SH-SY5Y (cell line): ENCODE measurements around the gene FARP2.

ENCODE experiments used
- GATA2 ChIP-seq: IDR thresholded peaks from 2 replicates; pipeline ENCODE4 v1.6.1; 2011; ENCODE audit warnings: mild to moderate bottlenecking, low read depth, low read length
- GATA3 ChIP-seq: IDR thresholded peaks from 2 replicates; pipeline ENCODE4 v1.6.1; 2011; ENCODE audit warnings: low read depth, mild to moderate bottlenecking, low read length, moderate library complexity

Gene FARP2

DNA sequence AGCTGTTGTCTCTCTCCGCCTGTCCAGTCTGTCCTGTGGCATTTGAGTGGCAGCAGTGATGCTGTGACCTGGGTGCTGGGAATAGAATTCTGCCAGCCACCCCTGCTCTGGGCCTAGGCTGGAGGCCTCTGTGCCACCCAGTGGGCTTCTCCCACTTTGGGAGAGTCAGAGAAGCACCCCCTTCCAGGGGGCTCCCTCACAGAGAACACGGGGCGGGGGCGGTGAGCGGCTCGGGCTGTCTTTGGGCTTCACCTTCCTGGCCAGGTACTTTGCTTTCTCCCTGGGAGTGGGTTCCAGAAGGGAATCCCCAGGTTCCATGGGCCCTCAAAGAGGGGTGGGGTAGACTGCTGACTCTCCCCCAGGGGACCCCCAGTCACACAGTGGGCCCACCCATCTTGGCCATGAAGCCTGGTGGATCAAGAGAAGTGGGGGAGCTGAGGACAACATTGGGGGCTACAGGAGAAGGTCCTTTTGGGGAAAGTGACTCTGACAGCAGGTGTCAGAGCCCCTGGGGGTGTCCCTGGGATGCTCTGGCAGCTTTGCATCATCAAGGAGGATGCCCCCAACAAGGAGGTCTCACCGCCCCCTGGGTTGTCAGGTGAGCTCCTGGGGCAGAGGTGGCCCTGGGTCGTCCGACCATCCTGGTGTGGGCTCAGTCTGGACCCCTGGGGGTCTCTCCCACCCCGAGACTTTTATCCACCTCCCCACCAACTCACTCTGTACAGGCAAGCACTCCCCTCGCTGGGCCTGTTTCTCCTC is 183.7 kb downstream of the FARP2 start:
- TF ChIP-seq GATA3 (no peak), GATA2 (no peak)

DNA sequence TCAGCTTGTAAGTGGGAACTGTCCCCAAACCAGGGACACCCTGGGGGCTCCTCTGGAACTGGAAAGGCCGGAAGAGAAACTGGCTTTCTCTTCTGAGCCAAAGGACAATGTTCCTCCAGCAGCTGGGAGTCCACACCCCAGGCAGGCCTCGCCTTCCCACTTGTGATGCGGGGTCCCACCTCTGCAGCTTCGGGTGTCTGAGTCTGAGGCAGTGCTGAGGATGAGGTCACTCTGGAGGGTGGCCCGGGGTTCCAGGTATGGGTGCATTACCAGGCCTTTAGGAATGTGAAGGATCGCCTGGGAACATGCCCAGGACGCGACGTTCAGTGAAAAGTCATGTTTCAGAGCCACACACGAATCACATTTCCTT is 184.3 kb downstream of the FARP2 start:
- no peak for TF ChIP-seq GATA2
- no peak for TF ChIP-seq GATA3

DNA sequence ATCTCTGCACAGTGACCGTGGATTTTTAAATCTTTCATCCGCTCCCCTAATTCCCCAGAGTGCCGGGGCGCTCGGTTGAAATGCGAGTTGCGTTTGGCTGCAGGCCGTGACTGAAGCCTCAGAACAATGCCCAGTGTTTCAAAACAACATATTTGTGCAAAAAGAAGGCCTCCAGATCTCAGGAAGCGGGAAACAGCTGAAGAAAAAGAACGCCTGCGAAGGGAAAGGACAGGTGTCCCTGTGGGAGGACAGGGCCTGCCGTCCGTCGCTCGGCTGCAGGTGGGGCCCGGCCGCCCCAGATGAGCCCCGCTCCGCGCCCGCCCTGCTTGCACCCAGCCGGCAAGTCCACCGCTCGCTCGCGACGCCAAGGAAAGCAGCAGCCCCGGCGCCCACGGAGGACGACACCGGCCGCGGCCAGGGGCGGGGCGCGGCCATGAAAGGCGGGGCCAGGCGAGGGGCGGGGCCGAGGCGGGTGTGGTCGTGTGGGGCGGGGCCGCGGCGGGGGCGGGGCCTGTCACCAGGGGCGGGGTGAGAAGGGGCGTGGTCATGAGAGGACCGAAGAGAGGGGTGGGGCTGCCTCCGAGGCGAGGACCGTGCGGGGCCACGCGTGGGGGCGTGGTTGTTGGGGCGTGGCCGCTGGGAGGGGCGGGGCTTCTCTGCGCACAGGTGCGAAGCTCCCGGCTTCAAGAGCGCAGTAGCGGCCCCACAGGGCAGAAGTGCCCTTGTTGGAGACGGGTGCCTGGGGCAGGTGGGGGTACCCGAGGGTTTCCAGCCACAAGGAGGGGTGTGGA is 184.9 kb downstream of the FARP2 start:
- TF ChIP-seq GATA3, result no peak
- no peak for TF ChIP-seq GATA2

DNA sequence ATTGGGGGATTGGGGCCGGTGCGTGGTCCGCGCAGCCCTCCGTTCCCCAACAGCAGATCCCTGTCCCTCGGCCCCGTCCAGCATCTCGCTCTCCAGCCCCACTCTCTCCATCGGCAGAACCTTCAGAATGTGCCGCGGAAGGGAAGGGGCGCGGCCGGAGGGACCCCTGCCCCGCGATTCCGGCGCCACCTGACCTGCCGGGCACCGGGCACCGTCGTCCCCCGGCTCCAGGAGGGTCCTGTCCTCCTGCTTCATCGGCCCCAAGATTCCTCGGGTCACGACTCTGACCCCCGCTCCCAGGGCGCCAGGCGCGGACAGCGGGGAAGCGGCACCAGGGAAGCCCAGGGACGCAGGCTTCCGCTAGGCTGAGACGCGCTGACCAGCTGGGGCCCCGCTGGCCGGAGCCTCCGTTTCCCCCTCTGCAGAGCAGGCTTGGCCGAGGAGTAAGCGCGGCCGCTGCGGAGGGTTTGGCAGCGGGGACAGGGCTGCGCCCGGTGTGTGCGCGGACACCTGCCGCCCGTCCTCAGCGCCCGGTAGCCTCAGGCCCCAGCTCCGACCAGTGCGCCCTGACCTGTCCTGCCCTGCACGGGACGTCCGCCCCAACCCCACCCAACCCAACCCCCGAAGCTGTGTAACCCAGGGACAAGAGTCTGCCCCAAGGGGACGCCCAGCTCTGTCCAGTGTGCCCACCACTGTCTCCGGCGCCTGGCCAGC is 185.6 kb downstream of the FARP2 start:
- TF ChIP-seq GATA2 (no peak), GATA3 (no peak)

DNA sequence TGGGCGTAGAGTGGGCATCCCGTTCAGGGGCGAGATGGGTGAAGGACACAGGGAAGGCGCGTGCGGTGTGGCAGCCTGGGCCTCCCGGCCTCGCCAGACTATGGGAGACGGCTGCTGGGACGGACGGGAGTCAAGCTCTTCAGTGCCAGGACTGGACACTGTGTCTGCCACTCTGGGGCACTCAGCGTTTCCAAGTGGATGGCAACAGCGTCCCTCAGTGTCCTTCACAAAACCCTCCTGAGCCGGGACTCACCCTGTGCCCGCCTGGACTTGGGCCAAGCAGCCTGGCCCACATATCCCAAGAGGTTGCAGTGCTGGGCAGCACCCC is 186.2 kb downstream of the FARP2 start:
- TF ChIP-seq GATA3 (no peak), GATA2 (no peak)
